LNCaP clone FGC (cell line): ENCODE results near the gene SMIM41.

Source experiments
- DNase-seq: peaks from one replicate; pipeline ENCODE4 v3.0.0-alpha.2; 2011; ENCODE audit warnings: low read depth
- H3K4me3 ChIP-seq: 2 replicates; pipeline ENCODE4 v1.5.1; 2011; ENCODE audit warnings: mild to moderate bottlenecking, low read depth, low read length, control low read depth
- TF ChIP-seq, protein P1 (sequence below): IDR thresholded peaks from 2 replicates; pipeline ENCODE4 v1.5.1; 2012; ENCODE audit warnings: mild to moderate bottlenecking; ENCODE audit not compliant: control insufficient read depth, insufficient read depth; ENCODE audit errors: extremely low read depth

Gene SMIM41

DNA sequence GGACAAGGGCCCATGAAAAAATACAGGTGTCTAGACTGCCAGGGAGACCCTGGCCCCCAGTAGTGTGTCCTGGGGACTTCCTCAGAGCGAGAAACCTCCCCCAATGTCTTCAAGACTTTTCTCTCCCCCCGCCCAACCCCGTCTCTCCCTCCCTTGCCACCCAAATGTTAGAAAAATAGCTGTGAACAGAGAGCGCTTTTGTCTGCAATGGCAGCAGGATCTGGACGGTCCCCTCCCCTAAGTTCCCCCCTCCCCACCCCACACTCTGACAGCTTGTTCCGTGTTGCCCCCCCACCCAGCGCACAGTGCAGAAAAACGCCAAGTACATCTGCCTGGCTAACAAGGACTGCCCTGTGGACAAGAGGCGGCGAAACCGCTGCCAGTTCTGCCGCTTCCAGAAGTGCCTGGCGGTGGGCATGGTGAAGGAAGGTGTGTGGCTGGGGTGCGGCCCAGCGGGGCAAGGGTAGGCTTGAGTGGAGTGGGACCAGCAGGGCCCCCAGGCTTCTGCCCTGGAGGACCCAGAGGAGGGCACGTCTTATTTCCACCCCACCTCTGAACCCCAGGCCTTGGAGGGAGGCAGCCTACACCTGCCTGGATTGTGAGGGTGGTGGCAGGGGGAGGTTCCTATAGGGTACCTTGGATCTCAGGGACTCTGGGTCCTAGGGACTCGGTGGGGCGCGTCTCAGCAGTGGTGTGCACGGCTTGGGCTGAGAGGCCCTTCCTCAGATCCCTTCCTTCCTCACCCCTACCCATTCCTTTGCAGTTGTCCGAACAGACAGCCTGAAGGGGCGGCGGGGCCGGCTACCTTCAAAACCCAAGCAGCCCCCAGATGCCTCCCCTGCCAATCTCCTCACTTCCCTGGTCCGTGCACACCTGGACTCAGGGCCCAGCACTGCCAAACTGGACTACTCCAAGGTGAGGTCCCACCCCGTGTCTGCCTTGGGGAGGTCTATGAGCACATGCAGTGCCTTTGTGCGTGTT is 23.5 kb upstream of the SMIM41 start:
- TF ChIP-seq, protein P1, sequence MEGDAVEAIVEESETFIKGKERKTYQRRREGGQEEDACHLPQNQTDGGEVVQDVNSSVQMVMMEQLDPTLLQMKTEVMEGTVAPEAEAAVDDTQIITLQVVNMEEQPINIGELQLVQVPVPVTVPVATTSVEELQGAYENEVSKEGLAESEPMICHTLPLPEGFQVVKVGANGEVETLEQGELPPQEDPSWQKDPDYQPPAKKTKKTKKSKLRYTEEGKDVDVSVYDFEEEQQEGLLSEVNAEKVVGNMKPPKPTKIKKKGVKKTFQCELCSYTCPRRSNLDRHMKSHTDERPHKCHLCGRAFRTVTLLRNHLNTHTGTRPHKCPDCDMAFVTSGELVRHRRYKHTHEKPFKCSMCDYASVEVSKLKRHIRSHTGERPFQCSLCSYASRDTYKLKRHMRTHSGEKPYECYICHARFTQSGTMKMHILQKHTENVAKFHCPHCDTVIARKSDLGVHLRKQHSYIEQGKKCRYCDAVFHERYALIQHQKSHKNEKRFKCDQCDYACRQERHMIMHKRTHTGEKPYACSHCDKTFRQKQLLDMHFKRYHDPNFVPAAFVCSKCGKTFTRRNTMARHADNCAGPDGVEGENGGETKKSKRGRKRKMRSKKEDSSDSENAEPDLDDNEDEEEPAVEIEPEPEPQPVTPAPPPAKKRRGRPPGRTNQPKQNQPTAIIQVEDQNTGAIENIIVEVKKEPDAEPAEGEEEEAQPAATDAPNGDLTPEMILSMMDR = no peak

GRCh38 chr12:52056801-52057637 is 22.5 kb upstream of the SMIM41 start:
- TF ChIP-seq, protein P1 = no peak
- H3K4me3 ChIP-seq = no peak overlapping the region
- no peak for DNase-seq

More for the DNA sequence above, 23.5 kb upstream of the SMIM41 start:
- no peak for DNase-seq
- no peak overlapping the region for H3K4me3 ChIP-seq

DNA sequence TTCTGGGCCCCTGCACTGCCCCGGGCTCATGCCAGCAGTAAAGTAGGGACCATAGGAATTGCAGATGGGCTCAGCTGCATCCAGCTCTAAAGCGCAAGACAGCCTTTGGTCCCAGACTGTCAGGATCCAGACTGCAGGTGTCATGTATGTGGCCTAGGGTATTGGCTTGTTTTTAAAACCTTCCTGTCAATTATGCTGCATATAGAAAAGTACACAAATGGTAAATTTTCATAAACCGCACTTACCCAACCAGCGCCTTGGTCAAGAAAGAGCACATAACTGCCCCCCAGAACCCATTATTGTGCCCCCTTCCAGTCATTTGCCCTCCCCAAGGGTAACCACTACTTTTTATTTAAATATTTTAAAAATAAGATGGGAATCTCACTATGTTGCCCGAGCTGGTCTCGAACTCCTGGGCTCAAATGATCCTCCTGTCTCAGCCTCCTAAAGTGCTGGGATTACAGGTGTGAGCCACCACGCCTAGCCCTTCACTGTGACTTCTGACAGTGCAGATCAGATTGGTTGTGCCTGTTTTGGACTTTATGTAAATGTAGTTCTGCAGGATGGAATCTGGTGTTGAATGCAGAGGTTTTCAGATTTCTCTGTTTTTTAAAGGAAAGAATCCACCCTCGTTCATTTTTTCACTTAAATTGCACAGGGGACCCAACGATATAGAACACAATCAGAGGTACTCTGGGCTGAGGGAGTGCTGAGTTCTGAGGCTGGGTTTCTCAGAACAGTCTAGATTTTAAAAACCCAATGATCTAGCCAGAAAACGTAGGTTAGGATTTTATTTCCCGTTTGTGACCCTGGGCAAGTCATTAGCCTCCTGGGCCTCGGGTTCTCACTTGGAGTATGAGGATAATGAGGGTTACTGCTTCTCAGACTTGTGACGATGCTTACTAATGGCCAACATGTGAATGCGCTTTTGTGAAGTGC is 21.6 kb upstream of the SMIM41 start:
- DNase-seq = no peak
- H3K4me3 ChIP-seq = no peak overlapping the region
- TF ChIP-seq, protein P1 = no peak

GRCh38 chr12:52058631-52059361 is 20.7 kb upstream of the SMIM41 start:
- no peak overlapping the region for H3K4me3 ChIP-seq
- DNase-seq = no peak
- TF ChIP-seq, protein P1 = no peak

- no peak overlapping the region for H3K4me3 ChIP-seq
- TF ChIP-seq, protein P1 = no peak
- no peak for DNase-seq
These were observed 19.7 kb upstream of the SMIM41 start for GRCh38 chr12:52059582-52060497.
